ENCODE data around the gene IGFBP4.

IGFBP4 gene

GRCh38 chr17:40415390-40415789 lies 27.9 kb upstream of the IGFBP4 start:
- Histone ChIP-seq H3K4me3 (peak overlapping the region in 7 of 10 experiments; percentile 81 to 91 (median 88); a peak in 7 of 20 replicates), H3K4me1 (peaks cover 38 to 58% (median 49%) of the 10 kb centered on the region in 10 experiments), H3K27me3 (no peaks in the 10 kb centered on the region), H3K9ac (peak overlapping the region in 8 of 11 experiments; percentile 89 to 96 (median 92); a peak in 11 of 22 replicates), H3K27ac (no peak overlapping the region), H4K20me1 (peaks cover 0 to 31% (median 12%) of the 10 kb centered on the region in 11 experiments; a peak in 8 of 22 replicates), H3K4me2 (peak overlapping the region in 10 of 11 experiments; percentile 82 to 96 (median 87); a peak in 19 of 22 replicates), H3K9me3 (replicated peaks in 1 of 11) (peaks cover 0 to 6% (median 0%) of the 10 kb centered on the region in 11 experiments; a peak in 1 of 22 replicates), H3K36me3 (peaks cover 0 to 62% (median 50%) of the 10 kb centered on the region in 11 experiments; a peak in 19 of 22 replicates)
- no peak for TF ChIP-seq Cebpa-rat (IDR thresholded peaks at IDR 0.05)

- Histone ChIP-seq H3K4me1 (peaks cover 38 to 71% (median 52%) of the 10 kb centered on the region in 10 experiments), H3K4me2 (peak overlapping the region; percentile 82 to 99 (median 88)), H3K27me3 (no peaks in the 10 kb centered on the region), H3K9me3 (replicated peaks in 1 of 11) (peaks cover 0 to 6% (median 0%) of the 10 kb centered on the region in 11 experiments; a peak in 1 of 22 replicates), H4K20me1 (peaks cover 0 to 29% (median 12%) of the 10 kb centered on the region in 11 experiments; a peak in 8 of 22 replicates), H3K27ac (peak overlapping the region in 9 of 11 experiments; percentile 82 to 95 (median 89); a peak in 17 of 22 replicates), H3K36me3 (peaks cover 0 to 49% (median 37%) of the 10 kb centered on the region in 11 experiments; a peak in 19 of 22 replicates), H3K9ac (peak overlapping the region; percentile 77 to 96 (median 90); a peak in 21 of 22 replicates), H3K4me3 (peak overlapping the region; percentile 76 to 91 (median 87))
- TF ChIP-seq Cebpa-rat (IDR thresholded peaks at IDR 0.05): no peak
These were observed 26.6 kb upstream of the IGFBP4 start for GRCh38 chr17:40416671-40417070.

DNA sequence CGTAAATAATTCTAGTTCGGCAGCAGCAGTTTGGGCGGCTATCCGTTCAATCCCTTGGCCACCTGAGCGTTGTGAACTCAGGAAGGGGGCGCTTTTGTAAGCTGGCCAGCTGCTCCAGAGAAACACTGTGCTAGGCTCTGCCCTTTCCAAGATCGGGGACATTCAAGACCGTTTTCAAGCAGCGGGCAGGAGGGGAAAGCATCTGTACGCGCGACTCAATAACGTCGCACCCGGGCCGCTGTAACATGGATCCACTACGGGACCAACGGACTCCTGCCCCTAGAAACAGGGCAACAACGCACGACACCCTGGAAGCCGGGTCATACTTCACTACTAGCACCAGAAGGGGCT lies 26.0 kb upstream of the IGFBP4 start:
- Histone ChIP-seq H3K9me3 (replicated peaks in 1 of 11) (peaks cover 0 to 6% (median 0%) of the 10 kb centered on the region in 11 experiments; a peak in 1 of 22 replicates), H3K27ac (peak overlapping the region in 10 of 11 experiments; percentile 30 to 95 (median 89); a peak in 20 of 22 replicates), H3K36me3 (peaks cover 0 to 44% (median 31%) of the 10 kb centered on the region in 11 experiments; a peak in 19 of 22 replicates), H3K27me3 (no peaks in the 10 kb centered on the region), H3K4me2 (peak overlapping the region; percentile 82 to 99 (median 88)), H3K4me3 (peak overlapping the region; percentile 76 to 91 (median 87)), H3K9ac (peak overlapping the region; percentile 77 to 96 (median 90)), H4K20me1 (peaks cover 0 to 23% (median 12%) of the 10 kb centered on the region in 11 experiments; a peak in 8 of 22 replicates), H3K4me1 (peaks cover 38 to 75% (median 53%) of the 10 kb centered on the region in 10 experiments)
- TF ChIP-seq Cebpa-rat (IDR thresholded peaks at IDR 0.05): no peak

DNA sequence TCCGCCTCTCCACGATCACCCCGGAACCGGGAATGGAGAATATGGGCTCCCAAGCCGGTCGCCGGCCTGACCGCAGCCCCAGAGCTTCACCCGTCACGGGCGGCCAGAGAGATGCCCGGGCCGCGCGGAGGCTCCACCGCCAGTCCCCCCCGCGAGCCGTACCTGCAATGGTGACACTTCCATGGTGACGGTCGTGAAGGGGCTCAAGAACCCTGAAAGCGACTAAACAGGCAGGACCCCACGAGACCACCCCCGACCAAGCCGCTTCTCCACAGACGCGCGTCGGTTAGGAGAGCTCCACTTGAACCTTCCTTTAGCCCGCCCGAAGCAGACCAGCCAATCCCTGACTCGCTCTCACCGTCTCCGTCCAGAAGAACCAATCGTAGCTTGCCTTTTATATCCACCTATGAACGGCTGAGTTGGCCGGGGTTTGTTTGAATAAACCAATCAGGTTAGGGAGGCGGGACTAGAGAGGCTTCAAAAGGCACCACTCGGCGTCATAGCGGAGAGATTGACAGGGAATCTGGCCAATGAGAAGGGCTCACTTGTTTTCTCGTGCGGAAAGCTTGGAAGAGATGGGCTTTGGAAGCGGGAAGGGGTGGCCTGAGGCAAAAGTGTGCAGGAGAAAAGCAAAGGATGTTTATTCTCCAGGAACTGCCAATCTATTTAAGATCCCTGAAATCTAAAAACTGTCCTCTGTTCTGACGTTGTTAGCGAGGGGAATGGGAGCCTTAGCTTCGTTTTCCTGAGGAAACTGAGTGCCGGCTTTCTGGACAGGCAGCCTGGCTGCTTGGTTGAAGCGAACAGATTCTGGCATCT lies 25.4 kb upstream of the IGFBP4 start, which contains the start of gene TOP2A:
Gene TOP2A, minus strand, starts transcription at position 288 of the 819 bp plus-strand sequence. Its CDS starts 105 bp downstream, at position 183.
- peak within 1 kb of the TSS; percentile 85 to 99 (median 89) for H3K4me2 ChIP-seq
- H3K27me3 ChIP-seq: no peaks in the 10 kb centered on the region
- H3K27ac ChIP-seq: peak within 1 kb of the TSS in 10 of 11 experiments; percentile 30 to 95 (median 89); a peak in 20 of 22 replicates
- H3K4me1 ChIP-seq: peaks cover 39 to 78% (median 56%) of the 10 kb centered on the region in 10 experiments
- H3K9ac ChIP-seq: peak within 1 kb of the TSS; percentile 77 to 96 (median 90)
- peaks cover 0 to 20% (median 11%) of the 10 kb centered on the region in 11 experiments; a peak in 8 of 22 replicates for H4K20me1 ChIP-seq
- TF ChIP-seq Cebpa-rat (IDR thresholded peaks at IDR 0.05): no peak
- H3K36me3 ChIP-seq: peaks cover 0 to 38% (median 25%) of the 10 kb centered on the region in 11 experiments; a peak in 18 of 22 replicates
- H3K9me3 ChIP-seq (replicated peaks in 1 of 11): peaks cover 0 to 6% (median 0%) of the 10 kb centered on the region in 11 experiments; a peak in 1 of 22 replicates
- peak within 1 kb of the TSS; percentile 76 to 91 (median 87) for H3K4me3 ChIP-seq

DNA sequence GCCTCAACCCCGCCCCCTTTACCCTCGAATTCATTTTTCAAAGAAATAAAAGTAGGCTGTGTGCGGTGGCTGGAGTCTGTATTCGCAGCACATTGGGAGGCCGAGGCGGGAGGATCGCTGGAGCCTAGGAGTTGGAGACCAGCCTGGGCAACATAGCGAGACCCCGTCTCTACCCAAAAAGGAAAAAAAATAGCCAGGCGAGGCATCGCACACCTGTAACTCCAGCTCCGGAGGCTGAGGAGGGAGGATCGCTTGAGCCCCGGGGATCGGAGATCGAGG lies 24.9 kb upstream of the IGFBP4 start:
- peaks cover 0 to 6% (median 0%) of the 10 kb centered on the region in 11 experiments; a peak in 1 of 22 replicates for H3K9me3 ChIP-seq (replicated peaks in 1 of 11)
- H3K27me3 ChIP-seq: no peaks in the 10 kb centered on the region
- peak overlapping the region; percentile 53 to 91 (median 78) for H3K4me2 ChIP-seq
- peak overlapping the region in 9 of 11 experiments; percentile 23 to 95 (median 74); a peak in 16 of 22 replicates for H3K27ac ChIP-seq
- H3K36me3 ChIP-seq: peaks cover 0 to 32% (median 21%) of the 10 kb centered on the region in 11 experiments; a peak in 15 of 22 replicates
- peak overlapping the region; percentile 16 to 96 (median 90); a peak in 20 of 22 replicates for H3K9ac ChIP-seq
- H3K4me3 ChIP-seq: peak overlapping the region; percentile 76 to 91 (median 87)
- peaks cover 39 to 83% (median 59%) of the 10 kb centered on the region in 10 experiments for H3K4me1 ChIP-seq
- peaks cover 0 to 18% (median 11%) of the 10 kb centered on the region in 11 experiments; a peak in 8 of 22 replicates for H4K20me1 ChIP-seq
- TF ChIP-seq Cebpa-rat (IDR thresholded peaks at IDR 0.05): no peak

DNA sequence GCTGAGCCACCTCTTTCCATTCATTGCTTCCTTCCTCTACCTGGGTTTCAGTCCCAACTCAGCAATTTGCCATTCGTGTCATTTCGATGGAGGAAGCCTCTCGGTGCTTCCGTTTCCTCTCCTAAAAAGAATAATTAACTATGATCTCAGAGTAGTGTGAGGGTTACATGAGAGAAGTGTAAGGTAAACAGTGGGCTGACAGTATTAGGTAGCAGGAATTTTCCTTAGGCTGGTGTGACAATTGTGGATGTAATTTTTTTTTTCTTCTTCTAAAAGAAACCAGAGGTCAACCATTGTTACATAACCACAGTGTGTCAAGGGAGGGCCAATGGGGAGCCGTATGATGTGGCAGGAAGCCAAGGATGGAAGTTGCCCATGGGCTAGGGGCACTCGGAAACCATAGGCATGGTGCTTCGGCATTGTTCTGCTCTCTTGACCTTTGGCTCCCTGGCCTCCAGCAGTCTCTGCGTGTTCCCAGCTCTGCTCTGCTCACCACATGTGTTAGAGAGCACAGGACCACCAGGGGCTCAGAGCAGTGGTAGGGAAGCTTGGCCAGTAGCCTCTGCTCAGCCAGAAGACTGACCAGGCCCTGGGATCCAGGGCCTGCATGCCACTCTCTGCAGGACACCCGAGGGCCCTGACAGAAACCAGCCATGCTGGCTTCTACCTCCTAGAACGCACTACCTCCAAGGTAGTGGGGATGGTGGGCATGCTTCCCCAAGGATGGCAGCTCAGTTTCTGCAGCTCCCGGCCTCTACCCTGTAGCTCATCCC lies 23.5 kb upstream of the IGFBP4 start:
- H3K9me3 ChIP-seq (replicated peaks in 1 of 11): peaks cover 0 to 6% (median 0%) of the 10 kb centered on the region in 11 experiments; a peak in 1 of 22 replicates
- H3K36me3 ChIP-seq: peaks cover 0 to 18% (median 8%) of the 10 kb centered on the region in 11 experiments; a peak in 8 of 22 replicates
- no peak overlapping the region for H3K4me3 ChIP-seq
- peaks cover 38 to 84% (median 58%) of the 10 kb centered on the region in 10 experiments for H3K4me1 ChIP-seq
- peak overlapping the region in 3 of 11 experiments; percentile 32 to 93 (median 41); a peak in 7 of 22 replicates for H3K27ac ChIP-seq
- peak overlapping the region; percentile 52 to 91 (median 78) for H3K4me2 ChIP-seq
- TF ChIP-seq Cebpa-rat (IDR thresholded peaks at IDR 0.05): no peak
- H3K27me3 ChIP-seq: no peaks in the 10 kb centered on the region
- peaks cover 0 to 8% (median 0%) of the 10 kb centered on the region in 11 experiments; a peak in 4 of 22 replicates for H4K20me1 ChIP-seq
- peak overlapping the region in 2 of 11 experiments; percentile 1 to 6; a peak in 1 of 22 replicates for H3K9ac ChIP-seq

DNA sequence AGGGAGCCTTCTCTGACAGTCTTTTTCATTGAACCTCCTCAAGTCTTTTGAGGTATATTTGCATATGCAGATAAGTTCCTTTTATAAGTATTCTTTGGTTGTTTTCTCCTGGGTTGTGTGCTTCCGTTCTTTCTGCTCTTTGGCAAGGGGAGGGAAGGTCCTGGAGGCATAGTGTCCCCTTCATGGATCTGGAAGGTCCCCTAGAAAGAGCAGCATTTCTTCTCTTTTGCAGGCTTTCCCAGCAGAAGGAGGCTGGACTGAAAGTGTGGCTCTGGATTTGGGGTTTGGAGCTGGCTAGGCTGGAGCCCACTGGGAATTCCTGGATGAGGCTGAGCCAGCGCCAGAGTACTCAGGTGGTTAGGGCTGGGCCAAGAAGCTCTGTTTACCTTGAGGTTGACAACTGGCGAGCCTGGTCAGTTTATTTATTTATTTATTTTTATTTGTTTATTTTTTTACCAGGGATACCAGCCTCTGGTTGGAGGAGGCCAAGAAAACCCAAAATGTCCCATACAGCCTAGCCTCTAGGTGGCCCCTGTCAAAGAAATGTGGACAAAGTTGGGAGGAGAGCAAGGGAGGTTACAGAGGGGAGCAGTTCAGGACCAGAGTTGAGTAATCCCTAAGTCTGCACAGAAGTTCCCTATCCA lies 20.1 kb upstream of the IGFBP4 start:
- Histone ChIP-seq H3K27me3 (no peaks in the 10 kb centered on the region), H3K9me3 (replicated peaks in 1 of 11) (peaks cover 0 to 6% (median 0%) of the 10 kb centered on the region in 11 experiments; a peak in 1 of 22 replicates), H3K4me2 (peak overlapping the region in 5 of 11 experiments; percentile 23 to 68 (median 55); a peak in 9 of 22 replicates), H3K27ac (peak overlapping the region in 2 of 11 experiments; percentile 2 to 45; a peak in 4 of 22 replicates), H3K4me1 (peaks cover 39 to 91% (median 58%) of the 10 kb centered on the region in 10 experiments), H3K36me3 (no peaks in the 10 kb centered on the region), H3K9ac (peak overlapping the region in 1 of 11 experiments; percentile 13; a peak in 1 of 22 replicates), H3K4me3 (no peak overlapping the region), H4K20me1 (no peaks in the 10 kb centered on the region)
- no peak for TF ChIP-seq Cebpa-rat (IDR thresholded peaks at IDR 0.05)
